Muscle layer of colon (tissue), 2 donors: ENCODE data around the gene LACRT.

Experiments
- H3K27ac ChIP-seq: one replicate; pipeline ENCODE4 v1.7.0; 2013; ENCODE audit warnings: low read depth, mild to moderate bottlenecking, low read length, moderate library complexity
- H3K27me3 ChIP-seq, 2 donors: one replicate each; pipeline ENCODE4 v1.7.0; 2013; ENCODE audit warnings: low read length in 2 of 2, mild to moderate bottlenecking in 2 of 2; ENCODE audit not compliant: insufficient read depth in 2 of 2, control insufficient read depth in 1 of 2
- H3K36me3 ChIP-seq: one replicate; pipeline ENCODE4 v1.7.0; 2013; ENCODE audit warnings: mild to moderate bottlenecking, low read length; ENCODE audit not compliant: insufficient read depth
- H3K4me1 ChIP-seq: one replicate; pipeline ENCODE4 v1.7.0; 2013; ENCODE audit warnings: mild to moderate bottlenecking, low read length; ENCODE audit not compliant: insufficient read depth
- H3K4me3 ChIP-seq, 2 donors: one replicate each; pipeline ENCODE4 v1.7.0; 2013; ENCODE audit warnings: low read length in 2 of 2, low read depth in 1 of 2, mild to moderate bottlenecking in 1 of 2, moderate library complexity in 1 of 2
- H3K9ac ChIP-seq: one replicate; pipeline ENCODE4 v1.7.0; 2013; ENCODE audit warnings: low read length
- H3K9me3 ChIP-seq: one replicate; pipeline ENCODE4 v1.7.0; 2013; ENCODE audit warnings: mild to moderate bottlenecking, low read length
- donor health status: abdominal sarcoma.
- donor health status: Adenocarcinoma of cecum.

LACRT gene

DNA sequence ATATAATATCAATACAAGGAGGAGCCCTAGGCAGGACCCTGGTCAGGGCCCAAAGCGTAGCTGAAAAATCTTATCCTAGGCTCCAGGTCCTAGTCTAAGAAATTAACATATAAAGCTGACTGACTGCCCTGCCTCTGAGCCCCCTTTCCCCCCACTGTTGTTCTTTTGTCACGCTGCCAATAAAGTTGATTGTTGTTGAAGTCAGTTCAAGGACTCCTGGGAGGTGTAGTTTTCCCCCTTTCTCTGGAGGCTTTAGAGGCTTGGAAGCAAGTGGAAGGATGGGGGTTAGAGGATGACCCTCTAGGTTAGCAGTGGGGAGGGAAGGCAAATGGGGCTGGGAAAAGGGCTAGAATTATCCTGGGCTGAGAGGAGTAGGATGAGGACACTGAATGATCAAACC lies 49.5 kb downstream of the LACRT start:
- Histone ChIP-seq H3K9me3 (no peaks in the 10 kb centered on the region), H3K27me3 (no peaks in the 10 kb centered on the region), H3K27ac (no peak overlapping the region), H3K36me3 (no peaks in the 10 kb centered on the region), H3K9ac (no peak overlapping the region), H3K4me1 (peaks cover 36% of the 10 kb centered on the region), H3K4me3 (no peak overlapping the region)

DNA sequence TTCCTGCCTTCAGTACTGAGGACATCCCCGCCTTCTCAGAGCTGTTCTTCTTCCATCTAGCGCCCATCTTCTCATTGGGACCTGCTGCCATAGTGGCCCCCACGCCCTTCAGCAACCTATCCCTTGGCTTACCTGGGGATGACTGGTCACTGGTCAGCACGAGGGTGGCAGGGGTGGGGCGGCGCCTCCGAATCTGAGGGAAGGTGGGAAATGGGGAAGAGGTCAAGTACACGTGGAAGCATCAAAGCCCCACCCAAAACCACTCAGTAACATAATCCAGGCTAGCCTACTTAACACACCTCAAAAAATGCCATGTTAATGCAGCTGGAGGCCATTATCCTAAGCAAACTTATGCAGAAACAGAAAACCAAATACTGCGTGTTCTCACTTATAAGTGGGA lies 50.6 kb downstream of the LACRT start:
- Histone ChIP-seq H3K9me3 (no peaks in the 10 kb centered on the region), H3K27me3 (no peaks in the 10 kb centered on the region), H3K9ac (no peak overlapping the region), H3K36me3 (no peaks in the 10 kb centered on the region), H3K4me3 (no peak overlapping the region), H3K4me1 (peaks cover 33% of the 10 kb centered on the region), H3K27ac (no peak overlapping the region)

DNA sequence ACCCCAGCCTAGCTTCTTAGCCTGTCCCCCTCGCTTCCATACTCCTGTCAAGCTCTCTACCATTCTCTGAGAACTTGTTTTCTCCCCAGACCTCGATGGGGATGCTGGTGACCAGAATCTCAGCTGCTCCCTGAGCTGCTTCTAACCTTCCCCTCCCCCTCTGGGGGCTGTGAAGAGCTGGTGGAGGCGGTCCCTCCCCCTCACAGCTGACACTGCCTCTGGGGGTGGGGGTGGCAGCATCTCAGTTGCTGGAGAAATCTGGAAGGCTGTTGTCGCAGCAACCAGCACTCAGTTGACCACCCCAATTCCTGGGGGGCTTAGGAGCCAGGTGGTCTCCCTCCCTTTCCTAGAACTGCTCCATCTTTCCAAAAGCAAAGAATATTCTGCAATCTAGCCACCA lies 51.0 kb downstream of the LACRT start:
- no peak overlapping the region for H3K27ac ChIP-seq
- no peaks in the 10 kb centered on the region for H3K9me3 ChIP-seq
- H3K36me3 ChIP-seq = no peaks in the 10 kb centered on the region
- no peaks in the 10 kb centered on the region for H3K27me3 ChIP-seq
- H3K4me3 ChIP-seq = no peak overlapping the region
- H3K4me1 ChIP-seq = peaks cover 29% of the 10 kb centered on the region
- no peak overlapping the region for H3K9ac ChIP-seq

DNA sequence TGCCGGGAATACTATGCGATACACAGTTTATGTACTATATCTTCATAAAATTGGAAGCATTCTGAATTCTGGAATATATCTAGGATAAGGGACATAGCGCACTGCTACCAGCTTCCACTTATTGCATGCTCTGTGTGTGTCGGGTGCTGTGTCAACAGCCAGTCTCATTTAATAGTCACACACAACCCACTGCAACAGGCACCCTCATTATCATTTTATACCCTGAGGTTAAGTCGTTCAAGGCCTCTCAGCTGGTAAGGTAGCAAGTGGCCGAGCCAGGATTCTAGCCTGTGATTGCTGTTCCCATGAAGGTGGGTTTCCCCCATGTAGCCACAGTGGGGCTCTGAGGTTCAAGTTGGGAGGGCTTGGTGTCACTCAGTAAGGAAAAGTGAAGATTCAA lies 53.3 kb downstream of the LACRT start:
- Histone ChIP-seq H3K9me3 (no peaks in the 10 kb centered on the region), H3K4me1 (peaks cover 21% of the 10 kb centered on the region), H3K9ac (no peak overlapping the region), H3K27me3 (no peaks in the 10 kb centered on the region), H3K27ac (no peak overlapping the region), H3K36me3 (no peaks in the 10 kb centered on the region), H3K4me3 (no peak overlapping the region)
